ENCODE data around the gene LRPAP1.
"Not testable (repeated sequence)": the region's sequence is repeated elsewhere in the genome, so short reads cannot be mapped to it uniquely, and the experiment has no call there.

LRPAP1 gene

GRCh38 chr4:3531879-3532750, at the start of gene LRPAP1:
Gene LRPAP1 (minus strand): TSS chr4:3532422. CDS start chr4:3532412, 10 bp downstream.
- peak; percentile 27 for DNase-seq (ENCODE audit: low read depth, low spot score)
- no peak within 1 kb of the TSS for H3K27ac ChIP-seq

GRCh38 chr4:3581334-3582090, 49.3 kb upstream of the LRPAP1 start:
- not testable (repeated sequence) for DNase-seq (ENCODE audit: low read depth, low spot score); H3K27ac ChIP-seq

GRCh38 chr4:3580859-3581258, 48.6 kb upstream of the LRPAP1 start:
- H3K27ac ChIP-seq; DNase-seq (ENCODE audit: low read depth, low spot score): not testable (repeated sequence)

GRCh38 chr4:3578527-3579144, 46.4 kb upstream of the LRPAP1 start:
- not testable (repeated sequence) for DNase-seq (ENCODE audit: low read depth, low spot score); H3K27ac ChIP-seq

GRCh38 chr4:3578052-3578451, 45.8 kb upstream of the LRPAP1 start:
- not testable (repeated sequence) for DNase-seq (ENCODE audit: low read depth, low spot score); H3K27ac ChIP-seq

- not testable (repeated sequence) for H3K27ac ChIP-seq; DNase-seq (ENCODE audit: low read depth, low spot score)
These were observed 45.1 kb upstream of the LRPAP1 start for GRCh38 chr4:3577208-3577892.

GRCh38 chr4:3576533-3577207, 44.4 kb upstream of the LRPAP1 start:
- H3K27ac ChIP-seq, result not testable (repeated sequence)

GRCh38 chr4:3575426-3576369, 43.5 kb upstream of the LRPAP1 start:
- not testable (repeated sequence) for H3K27ac ChIP-seq; DNase-seq (ENCODE audit: low read depth, low spot score)

More at GRCh38 chr4:3576533-3577207, 44.4 kb upstream of the LRPAP1 start:
- DNase-seq (ENCODE audit: low read depth, low spot score), result not testable (repeated sequence)

- DNase-seq (ENCODE audit: low read depth, low spot score); H3K27ac ChIP-seq: not testable (repeated sequence)
These were observed 42.6 kb upstream of the LRPAP1 start for GRCh38 chr4:3574865-3575264.

GRCh38 chr4:3574346-3574745, 42.1 kb upstream of the LRPAP1 start:
- DNase-seq (ENCODE audit: low read depth, low spot score); H3K27ac ChIP-seq: not testable (repeated sequence)

- DNase-seq (ENCODE audit: low read depth, low spot score), result no peak
- no peak overlapping the region for H3K27ac ChIP-seq
These were observed 40.9 kb upstream of the LRPAP1 start for GRCh38 chr4:3573131-3573530.

GRCh38 chr4:3572363-3572762, 40.1 kb upstream of the LRPAP1 start:
- no peak for DNase-seq (ENCODE audit: low read depth, low spot score)
- H3K27ac ChIP-seq, result no peak overlapping the region

- no peak for DNase-seq (ENCODE audit: low read depth, low spot score)
These were observed 39.7 kb upstream of the LRPAP1 start for GRCh38 chr4:3571921-3572320.

GRCh38 chr4:3570923-3571322, 38.7 kb upstream of the LRPAP1 start:
- not testable (repeated sequence) for DNase-seq (ENCODE audit: low read depth, low spot score); H3K27ac ChIP-seq

More at GRCh38 chr4:3571921-3572320, 39.7 kb upstream of the LRPAP1 start:
- no peak overlapping the region for H3K27ac ChIP-seq

GRCh38 chr4:3569611-3570010, 37.4 kb upstream of the LRPAP1 start:
- DNase-seq (ENCODE audit: low read depth, low spot score); H3K27ac ChIP-seq: not testable (repeated sequence)

- not testable (repeated sequence) for DNase-seq (ENCODE audit: low read depth, low spot score); H3K27ac ChIP-seq
These were observed 34.5 kb upstream of the LRPAP1 start for GRCh38 chr4:3566701-3567100.

- DNase-seq (ENCODE audit: low read depth, low spot score), result not testable (repeated sequence)
These were observed 34.1 kb upstream of the LRPAP1 start for GRCh38 chr4:3566301-3566700.

GRCh38 chr4:3564948-3565347, 32.7 kb upstream of the LRPAP1 start:
- DNase-seq (ENCODE audit: low read depth, low spot score); H3K27ac ChIP-seq: not testable (repeated sequence)

More at GRCh38 chr4:3566301-3566700, 34.1 kb upstream of the LRPAP1 start:
- not testable (repeated sequence) for H3K27ac ChIP-seq
